ENCODE measurements around the gene MED16.
A peak's percentile ranks its signal among the peaks of the same experiment; 100 is the strongest.
"Not testable (repeated sequence)": the region's sequence is repeated elsewhere in the genome, so short reads cannot be mapped to it uniquely, and the experiment has no call there.

Gene MED16

DNA sequence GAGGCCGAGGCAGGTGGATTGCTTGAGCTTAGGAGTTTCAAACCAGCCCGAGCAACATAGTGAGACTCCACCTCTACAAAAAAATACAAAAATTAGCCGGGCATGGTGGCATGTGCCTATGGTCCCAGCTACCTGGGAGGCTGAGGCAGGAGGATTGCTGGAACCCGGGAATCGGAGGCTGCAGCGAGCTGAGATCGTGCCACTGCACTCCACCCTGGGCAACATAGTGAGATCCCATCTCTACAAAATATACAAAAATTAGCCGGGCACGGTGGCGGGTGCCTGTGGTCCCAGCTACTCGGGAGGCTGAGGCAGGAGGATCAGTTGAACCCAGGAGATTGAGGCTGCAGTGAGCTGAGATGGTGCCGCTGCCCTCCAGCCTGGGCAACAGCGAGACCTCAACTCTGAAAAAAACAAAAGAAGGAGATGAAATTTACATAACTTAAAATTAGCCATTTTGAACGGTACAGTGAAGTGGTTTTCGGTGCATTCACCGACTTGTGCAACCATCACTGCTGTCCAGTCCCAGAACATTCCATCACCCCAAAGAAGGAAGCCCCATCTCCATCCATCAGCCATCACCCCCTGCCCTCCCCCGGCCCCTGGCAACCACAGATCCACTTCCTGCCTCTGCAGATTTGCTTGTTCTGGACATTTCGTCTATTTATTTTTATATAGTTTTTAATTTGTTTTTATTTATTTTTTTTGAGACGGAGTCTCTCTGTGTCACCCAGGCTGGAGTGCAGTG lies 66.9 kb downstream of the MED16 start:
- DNase-seq, result no peak

DNA sequence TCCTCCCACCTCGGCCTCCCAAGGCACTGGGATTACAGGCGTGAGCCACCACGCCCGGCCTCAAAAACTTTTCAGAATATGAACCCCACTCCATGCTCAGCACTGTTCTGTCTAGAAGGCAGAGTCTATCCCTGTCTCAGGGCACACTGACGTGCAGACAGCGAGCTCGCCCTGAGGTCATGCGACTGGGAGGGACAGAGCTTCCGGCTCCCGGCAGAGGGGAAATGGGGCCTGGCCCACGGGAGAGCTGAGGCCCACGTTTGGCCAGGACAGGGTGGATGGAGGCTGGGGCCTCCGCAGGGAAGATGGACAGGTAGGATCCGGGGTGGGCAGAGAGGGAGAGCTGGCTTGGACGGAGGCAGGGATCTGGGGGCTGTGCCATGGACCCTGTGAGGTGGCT lies 68.1 kb downstream of the MED16 start:
- no peak for DNase-seq

DNA sequence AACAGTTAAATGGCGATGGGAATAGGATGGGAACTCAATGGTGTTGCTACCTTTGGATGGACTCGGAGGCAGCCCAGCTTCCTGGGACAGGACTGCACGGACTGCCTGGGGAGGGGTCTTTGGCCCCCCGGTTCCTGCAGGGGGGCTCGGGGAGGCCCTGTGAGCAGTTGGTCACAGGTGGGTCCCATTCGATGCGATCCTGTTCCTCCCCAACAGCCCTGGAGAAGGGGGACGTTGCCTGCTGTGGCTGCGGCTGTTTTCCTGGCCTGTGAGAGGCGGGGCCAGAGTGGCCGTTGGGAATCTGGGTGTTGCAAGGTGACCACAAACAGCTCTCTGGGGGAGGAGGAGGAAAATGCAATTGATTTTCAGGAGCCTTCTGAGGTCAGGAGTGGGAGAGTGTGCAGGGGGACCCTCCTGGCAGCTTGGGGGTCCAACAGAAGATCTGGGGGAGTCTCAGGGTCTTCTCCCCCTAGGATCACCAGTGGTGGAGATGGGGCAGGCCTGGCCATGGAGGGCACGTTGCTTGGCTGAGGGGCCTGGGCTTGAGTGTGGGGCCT lies 69.3 kb downstream of the MED16 start:
- peak in 1 of 2 experiments; percentile 56 for DNase-seq

DNA sequence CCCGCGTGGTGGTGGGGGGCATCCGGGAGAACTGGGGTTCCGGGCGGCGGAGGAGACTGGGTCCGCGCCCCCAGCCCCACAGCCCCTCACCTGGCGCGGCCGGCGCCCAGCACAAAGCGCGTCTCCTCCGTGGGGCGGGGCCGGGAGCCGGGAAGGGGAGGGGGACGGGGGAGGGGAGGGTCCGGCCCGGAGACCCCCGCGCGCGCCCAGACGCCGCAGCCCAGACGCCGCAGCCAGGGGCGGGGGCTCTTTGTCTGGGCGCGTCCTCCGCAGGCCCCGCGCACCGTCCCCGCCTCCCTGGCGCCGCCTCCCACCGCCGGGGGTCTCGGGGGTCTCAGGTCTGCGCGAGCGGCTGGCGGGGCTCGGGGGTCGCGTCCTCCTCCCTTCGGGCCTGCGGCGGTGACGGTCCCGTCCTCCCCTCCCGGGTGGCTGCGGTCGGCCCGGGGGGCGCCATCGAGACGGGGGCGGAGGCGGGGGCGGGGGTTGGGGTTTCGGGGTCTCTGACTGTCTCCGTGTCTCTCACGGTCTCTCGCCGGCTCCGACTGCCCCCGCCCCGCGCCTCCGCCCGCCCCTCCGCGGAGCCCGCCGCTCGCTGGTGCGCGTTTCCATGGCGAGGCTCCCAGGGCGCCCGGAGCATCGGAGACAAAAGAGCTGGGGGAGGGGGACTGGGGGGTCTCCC lies 71.0 kb downstream of the MED16 start, which contains the start of gene PLPPR3:
Gene PLPPR3 (minus strand): TSS at position 131 of the 679 bp plus-strand sequence. CDS start 396 bp downstream, outside the sequence.
- DNase-seq, result no peak

DNA sequence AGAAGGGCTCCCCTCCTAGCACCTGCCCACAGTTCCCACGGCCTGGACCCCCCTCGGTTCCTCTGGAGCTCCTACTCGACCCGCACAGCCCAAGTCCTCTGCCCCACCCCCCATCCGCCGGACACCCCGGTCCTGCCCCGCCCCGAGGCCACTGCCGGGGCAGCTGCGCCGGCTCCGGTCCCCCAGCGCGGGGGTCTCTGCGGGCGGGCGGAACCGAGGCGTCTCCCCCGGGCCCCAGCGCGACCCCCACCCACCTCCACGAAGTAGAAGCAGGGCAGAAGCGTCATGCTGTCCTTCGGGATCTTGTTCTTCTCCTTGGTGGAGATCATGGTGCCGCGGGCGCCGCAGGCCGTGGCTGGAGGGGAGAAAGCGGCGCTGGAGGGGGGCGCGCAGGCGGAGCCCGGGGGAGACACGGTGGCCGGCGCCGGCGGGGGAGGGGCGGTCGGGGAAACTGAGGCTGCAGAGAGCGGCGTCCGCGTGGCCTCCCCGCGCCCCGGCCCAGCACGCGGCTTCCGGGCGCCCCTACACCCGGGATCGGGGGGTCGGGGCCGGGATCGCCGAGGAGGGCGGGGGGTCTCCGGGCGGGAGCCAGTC lies 71.7 kb downstream of the MED16 start:
- DNase-seq, result no peak

DNA sequence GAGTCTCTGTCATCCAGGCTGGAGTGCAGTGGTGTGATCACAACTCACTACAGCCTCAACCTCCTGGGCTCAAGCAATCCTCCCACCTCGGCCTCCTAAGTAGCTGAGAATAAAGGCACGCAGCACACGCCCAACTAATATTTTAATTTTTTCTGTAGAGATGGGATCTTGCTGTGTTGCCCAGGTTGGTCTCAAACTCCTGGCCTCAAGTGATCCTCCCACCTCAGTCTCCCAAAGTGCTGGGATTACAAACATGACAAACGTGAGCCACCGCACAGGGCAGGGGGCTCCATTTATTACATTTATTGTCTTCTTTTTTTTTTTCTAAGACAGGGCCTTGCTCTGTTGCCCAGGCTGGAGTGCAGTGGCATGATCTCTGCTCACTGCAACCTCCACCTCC lies 72.8 kb downstream of the MED16 start:
- DNase-seq, result not testable (repeated sequence)
